Measurements from ENCODE around the gene PTPRN2. TPM values are rescaled to one million over a fixed set of nuclear protein-coding genes. Genes with fewer than 3 reads are reported as not detected.

Gene PTPRN2
- total RNA-seq, 1 experiment from 2014 or later = 1.1 TPM

DNA sequence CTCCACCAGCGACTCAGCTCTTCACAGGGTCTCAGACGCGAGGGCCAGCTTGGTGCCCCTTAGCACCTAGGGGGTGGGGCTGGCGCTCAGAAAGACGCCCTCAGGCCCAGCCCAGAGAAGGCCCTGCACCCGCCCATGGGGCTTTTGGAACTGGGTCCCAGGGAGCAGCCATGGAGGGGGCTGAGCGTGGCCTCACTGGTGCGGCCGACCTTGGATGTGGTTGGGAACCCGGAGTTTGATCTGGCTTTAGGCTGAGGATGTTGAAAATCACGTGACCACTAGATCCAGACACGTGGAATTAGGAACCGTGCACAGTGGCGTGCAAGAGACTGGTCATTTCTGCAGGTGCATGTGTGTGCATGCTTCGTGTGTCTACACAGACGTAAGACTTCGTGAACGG lies 1065.4 kb downstream of the PTPRN2 start:
- no peak overlapping the region for H3K27ac ChIP-seq (ENCODE audit: low read length)
- no peaks in the 10 kb centered on the region for H3K9me3 ChIP-seq (ENCODE audit: control insufficient read depth, insufficient read depth, low read depth, low read length)
- no peak for TF ChIP-seq POLR2AphosphoS5 (IDR thresholded peaks at IDR 0.05; ENCODE audit: low read depth, low read length)
- no peak for TF ChIP-seq CTCF (IDR thresholded peaks at IDR 0.05)
- no peak for TF ChIP-seq SIN3A (IDR thresholded peaks at IDR 0.05; ENCODE audit: borderline replicate concordance, insufficient read depth, low read depth, low read length)
- TF ChIP-seq, protein P1, sequence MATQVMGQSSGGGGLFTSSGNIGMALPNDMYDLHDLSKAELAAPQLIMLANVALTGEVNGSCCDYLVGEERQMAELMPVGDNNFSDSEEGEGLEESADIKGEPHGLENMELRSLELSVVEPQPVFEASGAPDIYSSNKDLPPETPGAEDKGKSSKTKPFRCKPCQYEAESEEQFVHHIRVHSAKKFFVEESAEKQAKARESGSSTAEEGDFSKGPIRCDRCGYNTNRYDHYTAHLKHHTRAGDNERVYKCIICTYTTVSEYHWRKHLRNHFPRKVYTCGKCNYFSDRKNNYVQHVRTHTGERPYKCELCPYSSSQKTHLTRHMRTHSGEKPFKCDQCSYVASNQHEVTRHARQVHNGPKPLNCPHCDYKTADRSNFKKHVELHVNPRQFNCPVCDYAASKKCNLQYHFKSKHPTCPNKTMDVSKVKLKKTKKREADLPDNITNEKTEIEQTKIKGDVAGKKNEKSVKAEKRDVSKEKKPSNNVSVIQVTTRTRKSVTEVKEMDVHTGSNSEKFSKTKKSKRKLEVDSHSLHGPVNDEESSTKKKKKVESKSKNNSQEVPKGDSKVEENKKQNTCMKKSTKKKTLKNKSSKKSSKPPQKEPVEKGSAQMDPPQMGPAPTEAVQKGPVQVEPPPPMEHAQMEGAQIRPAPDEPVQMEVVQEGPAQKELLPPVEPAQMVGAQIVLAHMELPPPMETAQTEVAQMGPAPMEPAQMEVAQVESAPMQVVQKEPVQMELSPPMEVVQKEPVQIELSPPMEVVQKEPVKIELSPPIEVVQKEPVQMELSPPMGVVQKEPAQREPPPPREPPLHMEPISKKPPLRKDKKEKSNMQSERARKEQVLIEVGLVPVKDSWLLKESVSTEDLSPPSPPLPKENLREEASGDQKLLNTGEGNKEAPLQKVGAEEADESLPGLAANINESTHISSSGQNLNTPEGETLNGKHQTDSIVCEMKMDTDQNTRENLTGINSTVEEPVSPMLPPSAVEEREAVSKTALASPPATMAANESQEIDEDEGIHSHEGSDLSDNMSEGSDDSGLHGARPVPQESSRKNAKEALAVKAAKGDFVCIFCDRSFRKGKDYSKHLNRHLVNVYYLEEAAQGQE (IDR thresholded peaks at IDR 0.05; ENCODE audit: insufficient read depth in 1 of 2, low read depth in 2 of 2, low read length in 1 of 2) = no peak
- no peak for TF ChIP-seq TCF7L2 (IDR thresholded peaks at IDR 0.05; ENCODE audit: low read depth, low read length)
- no peak overlapping the region for H3K4me3 ChIP-seq (ENCODE audit: low read depth in 2 of 2, low read length in 2 of 2)
- no peaks in the 10 kb centered on the region; the same call in 1 of the 2 replicates for H3K4me1 ChIP-seq (ENCODE audit: control insufficient read depth, insufficient read depth, low read length)
- DNase-seq (ENCODE audit: low read depth, low spot score) (no peak), ATAC-seq (no peak)
- ChIA-PET POLR2A (no interaction called here), CTCF (no interaction called here)
- H3K27me3 ChIP-seq (ENCODE audit: control insufficient read depth, insufficient read depth, low read length) = no peaks in the 10 kb centered on the region
- intact Hi-C loops (cut with micrococcal nuclease; ENCODE audit: unreplicated experiment) = no loop called here
- BruUV-seq (replicated peaks) = no TSS peak
- H3K36me3 ChIP-seq (ENCODE audit: control insufficient read depth, insufficient read depth, low read length) = no peaks in the 10 kb centered on the region
- in situ Hi-C loops (cut with HindIII; ENCODE audit: low pct_unique_long_range_greater_than_20kb, low sequenced_read_pairs) = no loop called here

- no peak for DNase-seq (ENCODE audit: low read depth, low spot score)
- ChIA-PET POLR2A (no interaction called here), CTCF (no interaction called here)
- no peak for ATAC-seq
- Histone ChIP-seq H3K27me3 (ENCODE audit: control insufficient read depth, insufficient read depth, low read length) (no peaks in the 10 kb centered on the region), H3K27ac (ENCODE audit: low read length) (no peak overlapping the region), H3K36me3 (ENCODE audit: control insufficient read depth, insufficient read depth, low read length) (no peaks in the 10 kb centered on the region), H3K4me1 (ENCODE audit: control insufficient read depth, insufficient read depth, low read length) (no peaks in the 10 kb centered on the region; the same call in 1 of the 2 replicates), H3K4me3 (ENCODE audit: low read depth in 2 of 2, low read length in 2 of 2) (no peak overlapping the region), H3K9me3 (ENCODE audit: control insufficient read depth, insufficient read depth, low read depth, low read length) (no peaks in the 10 kb centered on the region)
- in situ Hi-C loops (cut with HindIII; ENCODE audit: low pct_unique_long_range_greater_than_20kb, low sequenced_read_pairs) (no loop called here), intact Hi-C loops (cut with micrococcal nuclease; ENCODE audit: unreplicated experiment) (no loop called here)
- TF ChIP-seq TCF7L2 (IDR thresholded peaks at IDR 0.05; ENCODE audit: low read depth, low read length) = no peak
- no TSS peak for BruUV-seq (replicated peaks)
These were observed 1065.9 kb downstream of the PTPRN2 start for GRCh38 chr7:157521752-157522151.

- in situ Hi-C loops (cut with HindIII; ENCODE audit: low pct_unique_long_range_greater_than_20kb, low sequenced_read_pairs) (no loop called here), intact Hi-C loops (cut with micrococcal nuclease; ENCODE audit: unreplicated experiment) (no loop called here)
- no peaks in the 10 kb centered on the region for H3K27me3 ChIP-seq (ENCODE audit: control insufficient read depth, insufficient read depth, low read length)
- BruUV-seq (replicated peaks) = no TSS peak
- no peak for TF ChIP-seq CTCF (IDR thresholded peaks at IDR 0.05)
- no peak for TF ChIP-seq SIN3A (IDR thresholded peaks at IDR 0.05; ENCODE audit: borderline replicate concordance, insufficient read depth, low read depth, low read length)
- TF ChIP-seq, protein P1 (IDR thresholded peaks at IDR 0.05; ENCODE audit: insufficient read depth in 1 of 2, low read depth in 2 of 2, low read length in 1 of 2) = no peak
- TF ChIP-seq POLR2AphosphoS5 (IDR thresholded peaks at IDR 0.05; ENCODE audit: low read depth, low read length) = no peak
- TF ChIP-seq TCF7L2 (IDR thresholded peaks at IDR 0.05; ENCODE audit: low read depth, low read length) = no peak
- ATAC-seq (no peak), DNase-seq (ENCODE audit: low read depth, low spot score) (no peak)
- no peaks in the 10 kb centered on the region for H3K9me3 ChIP-seq (ENCODE audit: control insufficient read depth, insufficient read depth, low read depth, low read length)
- no peak overlapping the region for H3K27ac ChIP-seq (ENCODE audit: low read length)
- H3K4me3 ChIP-seq (ENCODE audit: low read depth in 2 of 2, low read length in 2 of 2) = no peak overlapping the region
- no peaks in the 10 kb centered on the region for H3K36me3 ChIP-seq (ENCODE audit: control insufficient read depth, insufficient read depth, low read length)
- no peaks in the 10 kb centered on the region; the same call in 1 of the 2 replicates for H3K4me1 ChIP-seq (ENCODE audit: control insufficient read depth, insufficient read depth, low read length)
- ChIA-PET POLR2A (no interaction called here), CTCF (no interaction called here)
These were observed 1066.4 kb downstream of the PTPRN2 start for GRCh38 chr7:157521061-157521731.
